CD4-positive, alpha-beta T cell treated with Interleukin-1 beta for 1 hour (primary cell): ENCODE data around the gene PDCD4.

ENCODE experiments used
- DNase-seq, 2 donors: peaks; one replicate each; pipeline ENCODE4 v3.0.0-alpha.2; 2020 to 2022

The PDCD4 gene

GRCh38 chr10:110843031-110843430 lies 28.7 kb upstream of the PDCD4 start:
- peak; percentile 64 to 82 for DNase-seq

- no peak for DNase-seq
Measured at GRCh38 chr10:110843796-110844616, 27.7 kb upstream of the PDCD4 start.

GRCh38 chr10:110844617-110844881 lies 27.2 kb upstream of the PDCD4 start:
- no peak for DNase-seq

GRCh38 chr10:110845192-110845755 lies 26.5 kb upstream of the PDCD4 start:
- no peak for DNase-seq

DNA sequence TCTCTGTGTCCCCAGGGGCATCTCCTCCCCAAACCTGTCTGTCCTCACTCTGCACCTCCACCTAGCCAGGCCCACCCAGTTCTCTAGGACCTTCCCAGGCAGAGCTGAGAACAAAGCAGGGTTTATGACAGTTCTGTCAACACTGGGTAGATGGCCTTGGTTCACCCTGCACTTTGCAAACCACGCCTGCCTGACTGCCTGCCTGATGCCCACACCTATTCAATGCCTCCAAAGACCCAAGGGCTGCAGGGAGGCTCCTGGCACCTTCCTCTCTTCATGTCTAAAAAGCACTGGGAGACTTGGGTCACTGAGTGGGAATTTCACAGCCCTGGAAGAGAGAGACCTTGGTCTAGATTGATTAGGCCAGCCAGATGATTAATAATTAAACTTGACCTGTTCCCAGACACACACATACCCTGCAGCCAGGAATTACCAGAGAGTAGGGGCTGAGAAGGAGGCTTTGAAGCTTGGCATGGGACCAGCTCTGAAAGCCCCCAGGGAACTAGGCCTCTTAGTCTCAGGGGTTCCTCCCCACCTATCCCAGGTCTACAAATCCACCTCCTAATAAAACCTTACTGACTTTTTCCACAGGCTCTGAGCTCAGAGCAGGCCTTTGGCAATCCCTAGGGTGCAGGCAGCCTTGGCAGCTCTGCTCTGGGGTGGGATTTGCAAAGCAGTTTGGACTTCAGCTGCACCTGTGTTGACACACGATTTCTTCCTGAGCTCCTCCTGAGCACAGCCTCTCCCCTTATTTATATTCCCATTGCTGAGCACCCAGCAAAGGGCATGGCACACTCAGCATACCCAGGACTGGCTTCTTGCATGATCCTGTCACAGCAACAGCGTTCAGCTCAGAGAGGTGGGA lies 25.7 kb upstream of the PDCD4 start:
- DNase-seq: no peak

DNA sequence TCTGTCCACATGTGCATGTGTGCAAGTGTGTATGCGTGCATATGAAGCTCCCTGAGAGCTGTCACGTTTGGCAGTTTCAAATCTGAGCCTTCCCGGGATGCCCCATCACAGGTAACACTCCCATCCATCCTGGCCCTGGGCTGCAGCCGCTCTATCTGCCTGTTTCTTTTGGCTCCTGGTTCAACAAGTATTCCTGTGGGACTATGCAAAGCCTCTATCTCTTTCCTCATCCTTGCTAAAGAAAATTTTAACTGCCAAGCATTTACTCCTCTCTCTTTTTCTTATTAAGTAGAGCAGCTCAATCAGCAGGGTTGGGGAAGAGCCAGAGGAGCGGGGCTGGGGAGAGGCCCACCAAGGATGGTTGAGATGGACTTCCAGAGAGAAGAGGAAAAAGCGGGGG lies 24.4 kb upstream of the PDCD4 start:
- no peak for DNase-seq

DNA sequence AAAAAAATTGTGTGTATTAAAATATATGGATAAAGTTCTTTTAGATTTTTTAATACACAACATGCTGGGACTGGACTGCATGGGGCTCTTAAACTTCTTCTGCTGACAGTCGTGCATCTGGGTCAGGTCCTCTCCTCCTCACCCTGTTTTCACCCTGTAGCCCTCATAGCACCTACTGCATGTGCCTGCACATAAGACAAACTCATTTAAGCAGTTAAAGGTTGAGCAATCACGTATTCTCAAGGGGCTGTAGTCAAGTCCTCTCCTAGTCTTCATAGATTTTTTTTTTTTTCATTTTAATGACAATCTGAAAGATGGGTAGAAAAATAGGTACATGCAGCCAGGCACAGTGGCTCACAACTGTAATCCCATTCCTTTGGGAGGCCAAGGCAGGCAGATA lies 23.6 kb upstream of the PDCD4 start:
- DNase-seq: no peak

DNA sequence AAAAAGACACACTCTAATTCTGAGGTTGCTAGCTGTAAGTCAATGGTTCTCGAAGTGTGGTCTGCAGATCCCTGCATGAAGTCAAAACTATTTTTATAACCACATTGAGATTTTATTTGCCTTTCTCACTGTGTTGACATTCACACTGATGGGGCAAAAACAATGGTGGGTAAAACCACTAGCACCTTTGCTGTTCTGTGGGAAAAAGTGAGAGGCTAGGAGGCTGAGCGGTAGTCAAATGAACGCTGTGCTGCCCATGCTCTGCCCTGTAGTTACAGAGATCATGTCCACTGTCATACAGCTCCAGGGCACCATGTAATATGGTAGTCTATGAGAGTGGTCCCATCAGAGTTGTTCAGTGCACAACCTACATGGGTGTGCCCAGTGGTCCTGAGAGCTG lies 21.6 kb upstream of the PDCD4 start:
- DNase-seq: peak in 1 of 2 donors; percentile 45

DNA sequence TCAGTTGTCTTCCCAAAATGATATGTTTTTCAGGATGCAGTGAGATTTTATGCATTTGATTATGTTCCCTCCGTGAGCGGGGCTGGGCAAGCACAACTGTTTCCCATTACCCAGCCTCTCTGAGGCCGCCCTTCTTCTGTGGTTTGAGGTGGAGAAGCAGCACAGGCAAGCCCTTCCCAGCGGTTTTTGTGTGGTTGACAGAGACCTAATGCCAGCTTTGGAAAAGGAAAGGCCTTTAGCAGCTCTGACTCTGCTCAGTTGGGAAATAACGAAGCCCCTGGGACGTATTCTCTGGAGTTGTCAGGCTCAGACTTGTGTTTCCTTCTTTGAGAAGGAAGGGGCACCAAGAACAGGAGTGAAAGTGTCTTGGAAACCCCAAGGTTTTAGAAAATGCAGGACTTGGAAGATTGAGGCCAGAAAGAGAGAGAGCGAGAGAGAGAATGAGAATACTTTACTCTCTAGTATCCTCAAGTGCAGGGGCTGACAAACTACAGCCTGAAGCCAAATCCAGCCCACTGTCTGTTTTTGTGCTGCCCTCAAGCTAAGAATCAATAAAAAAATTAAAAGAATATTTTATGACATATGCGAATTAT lies 20.6 kb upstream of the PDCD4 start:
- peak in 1 of 2 donors; percentile 28 for DNase-seq

- DNase-seq: no peak
Measured at GRCh38 chr10:110852255-110852896, 19.4 kb upstream of the PDCD4 start.

GRCh38 chr10:110852947-110853346 lies 18.8 kb upstream of the PDCD4 start:
- DNase-seq: no peak

- DNase-seq: no peak
Measured at GRCh38 chr10:110853921-110854605, 17.7 kb upstream of the PDCD4 start.

DNA sequence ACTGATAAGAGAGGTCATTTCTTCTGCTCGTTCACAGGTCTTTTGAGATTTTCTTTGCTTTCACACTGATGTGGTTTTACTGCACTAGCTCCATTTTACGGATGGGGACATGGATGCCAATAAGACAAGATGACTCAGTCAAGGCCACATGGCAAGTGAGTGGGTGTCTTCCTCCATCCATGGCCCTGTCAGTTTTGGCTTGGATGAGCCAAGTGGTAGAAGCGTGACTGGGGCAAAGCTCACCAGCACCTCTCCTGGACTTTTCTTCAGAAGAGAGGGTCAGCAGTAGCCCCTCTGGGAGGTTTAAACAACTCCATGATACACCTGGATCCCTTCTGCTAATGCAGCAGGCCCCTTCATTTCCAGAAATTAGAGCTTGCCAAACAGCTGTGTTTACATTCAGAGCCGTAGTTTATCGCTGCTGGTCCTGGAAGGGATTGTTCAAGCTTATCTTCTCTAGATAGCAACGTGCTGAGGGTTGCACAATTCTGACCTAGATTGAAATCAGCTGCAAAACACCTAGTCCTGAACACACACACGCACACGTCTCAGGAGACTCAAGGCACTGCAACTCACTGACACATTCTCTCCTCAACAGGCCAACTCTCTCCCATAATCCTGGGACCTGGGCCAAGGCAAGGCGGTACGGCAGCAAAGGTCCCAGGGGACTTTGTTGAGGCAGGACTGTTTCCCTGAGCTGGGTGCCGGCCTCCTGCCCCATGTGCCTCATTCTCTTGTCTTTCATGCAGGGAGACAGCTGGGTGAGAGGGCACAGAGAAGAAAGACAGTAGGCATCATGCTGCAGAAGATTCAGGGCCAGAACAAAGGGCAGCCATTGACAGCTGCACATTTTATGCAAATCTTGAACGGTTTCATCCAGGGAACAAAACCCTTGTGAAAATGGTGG lies 14.2 kb upstream of the PDCD4 start:
- DNase-seq: peak; percentile 13 to 35

DNA sequence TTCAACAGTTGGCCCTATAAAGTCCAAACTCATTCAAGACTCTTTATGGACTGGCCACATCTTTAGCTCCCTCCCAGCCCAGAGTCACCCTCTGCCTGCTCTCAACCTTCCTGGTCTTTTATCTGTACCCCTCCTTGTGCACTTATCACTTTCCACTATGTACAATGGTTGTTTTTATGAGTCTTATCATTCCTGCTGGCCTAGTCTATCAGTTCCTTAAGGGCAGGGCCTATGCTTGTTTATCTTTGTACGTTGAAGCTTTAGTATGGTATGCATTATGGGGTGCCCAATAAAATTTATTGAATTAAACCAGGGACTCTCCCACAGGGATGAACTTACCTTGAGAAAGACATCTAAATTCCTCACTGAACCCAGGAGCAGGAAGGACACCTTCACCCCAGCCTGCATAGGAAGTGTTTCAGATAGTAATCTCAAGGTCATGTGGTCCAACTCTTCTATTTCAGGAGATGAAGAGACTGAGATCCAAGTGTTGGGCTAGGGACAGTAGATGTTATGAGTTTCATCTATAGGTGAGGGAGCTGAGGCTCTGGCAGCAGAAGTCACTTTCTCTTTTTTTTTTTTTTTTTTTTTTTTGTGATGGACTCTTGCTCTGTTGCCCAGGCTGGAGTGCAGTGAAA lies 13.3 kb upstream of the PDCD4 start:
- DNase-seq: peak in 1 of 2 donors; percentile 34

- no peak for DNase-seq
Measured at GRCh38 chr10:110859206-110859972, 12.3 kb upstream of the PDCD4 start.

- no peak for DNase-seq
Measured at GRCh38 chr10:110859973-110860376, 11.8 kb upstream of the PDCD4 start.

DNA sequence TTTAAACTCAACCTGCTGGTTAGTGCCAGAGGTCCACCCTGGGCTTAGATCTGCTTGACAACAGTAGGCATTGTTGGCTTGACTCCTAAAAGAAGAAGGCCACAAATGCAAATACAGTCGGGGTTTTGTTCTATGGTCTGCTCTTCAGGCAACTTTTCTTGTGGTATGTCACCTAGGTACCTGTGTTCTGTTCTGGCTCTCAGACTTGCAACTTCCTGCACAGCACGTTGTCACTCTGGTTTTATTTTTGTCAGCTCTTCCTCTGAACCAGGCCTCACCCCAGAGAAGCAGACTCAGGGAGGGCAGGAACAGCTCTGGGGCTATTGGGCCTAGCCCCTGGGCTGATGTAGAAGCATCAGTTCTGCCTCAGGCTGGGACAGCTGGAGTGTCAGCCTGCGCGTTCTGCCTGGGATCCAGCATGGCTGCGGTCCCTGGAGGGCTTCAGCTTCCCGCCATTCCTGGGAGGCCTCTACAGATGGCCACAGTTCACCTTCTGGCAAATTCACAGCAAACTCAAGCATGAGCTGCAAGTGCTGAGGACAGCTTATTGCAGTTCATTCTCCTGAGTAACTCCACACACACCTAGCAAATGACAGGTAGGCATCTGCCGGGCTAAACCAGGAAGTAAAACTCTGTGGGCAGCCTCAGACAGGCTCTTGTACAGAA lies 11.0 kb upstream of the PDCD4 start:
- DNase-seq: peak; percentile 74

- no peak for DNase-seq
Measured at GRCh38 chr10:110861476-110861875, 10.3 kb upstream of the PDCD4 start.

DNA sequence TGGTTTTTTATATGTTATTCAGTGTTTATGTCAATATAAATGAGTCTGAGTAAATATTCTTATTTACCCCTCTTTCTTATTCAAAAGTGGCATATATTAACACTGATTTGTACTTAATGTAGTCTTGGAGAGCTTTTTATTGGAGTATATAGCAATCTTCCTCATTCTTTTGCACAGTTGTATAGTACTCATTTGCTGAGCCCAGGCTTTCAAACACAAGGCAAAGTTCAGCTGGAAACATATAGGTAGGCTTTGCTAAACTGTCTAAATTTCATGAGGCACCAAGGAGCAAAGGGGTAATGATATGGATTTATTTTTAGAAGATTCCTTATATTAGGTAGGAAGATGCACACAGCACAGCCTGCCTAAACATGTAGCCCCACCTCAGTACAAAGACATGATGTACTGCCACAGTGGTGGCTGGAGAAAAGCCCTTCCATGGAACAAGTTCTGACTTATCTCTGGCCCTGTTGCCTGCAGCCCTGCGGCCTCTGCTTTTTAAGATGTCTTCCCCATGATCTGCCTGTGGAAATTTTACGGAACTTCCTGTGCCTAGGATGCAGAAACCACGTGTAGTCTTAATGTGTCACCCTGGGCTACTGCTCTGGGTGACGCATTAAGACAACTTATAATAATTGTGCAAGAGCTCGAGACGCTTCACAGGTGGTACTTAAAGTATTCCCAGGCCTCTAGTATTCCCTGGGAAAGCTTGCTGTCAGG lies 9.6 kb upstream of the PDCD4 start:
- DNase-seq: peak in 1 of 2 donors; percentile 54
